ENCODE results near the gene ZMIZ2. TPM values are rescaled to one million over a fixed set of nuclear protein-coding genes. Genes with fewer than 3 reads are reported as not detected.
"Not testable (repeated sequence)": the region's sequence is repeated elsewhere in the genome, so short reads cannot be mapped to it uniquely, and the experiment has no call there.

ZMIZ2 gene
- 10 to 100 TPM; 13.5 to 26.3 (median 15.3) TPM for total RNA-seq

GRCh38 chr7:44748045-44748947 lies at the start of gene ZMIZ2:
Gene ZMIZ2, plus strand, starts transcription at chr7:44748847. Its CDS starts 7,403 bp downstream, at chr7:44756250.
- ATAC-seq (ENCODE audit: low FRiP score) (peak; percentile 98), DNase-seq (ENCODE audit: low spot score) (peak; percentile 84)
- no peak for TF ChIP-seq CTCF (IDR thresholded peaks at IDR 0.05)

DNA sequence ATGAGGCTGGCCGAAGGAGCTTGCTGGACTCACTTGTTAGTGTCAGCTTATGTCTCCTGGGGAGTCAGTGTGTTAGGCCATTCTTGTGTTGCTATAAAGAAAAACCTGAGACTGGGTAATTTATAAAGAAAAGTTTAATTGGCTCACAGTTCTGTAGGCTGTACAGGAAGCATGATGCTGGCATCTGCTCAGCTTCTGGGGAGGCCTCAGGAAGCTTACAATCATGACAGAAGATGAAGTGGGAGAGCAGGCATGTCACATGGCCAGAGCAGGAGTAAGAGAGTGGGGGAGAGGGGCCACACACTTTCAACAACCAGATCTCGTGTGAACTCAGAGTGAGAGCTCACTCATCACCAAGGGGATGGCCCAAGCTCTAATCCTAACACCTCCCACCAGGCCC lies 49.0 kb upstream of the ZMIZ2 start:
- not testable (repeated sequence) for ATAC-seq (ENCODE audit: low FRiP score); DNase-seq (ENCODE audit: low spot score)

DNA sequence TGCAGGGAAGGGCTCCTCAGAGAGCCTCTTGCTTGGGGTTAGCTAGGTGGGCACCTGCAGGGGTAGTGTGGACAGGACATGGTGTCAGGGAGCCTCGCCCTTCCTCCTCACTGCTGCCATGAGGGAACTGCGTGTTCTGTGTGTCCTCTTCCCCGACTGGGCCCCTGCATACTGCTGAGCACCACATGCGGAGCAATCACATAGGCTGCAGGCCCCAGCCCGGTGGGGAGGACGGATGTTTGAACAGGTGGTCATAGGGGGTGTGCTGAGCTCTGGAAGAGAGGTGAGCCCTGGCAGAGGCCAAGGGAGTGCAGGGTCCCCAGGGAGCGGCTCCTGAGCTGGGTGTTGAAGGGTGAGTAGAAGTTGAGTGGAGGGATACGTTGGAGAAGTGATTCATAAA lies 48.3 kb upstream of the ZMIZ2 start:
- no peak for TF ChIP-seq CTCF (IDR thresholded peaks at IDR 0.05)
- DNase-seq (ENCODE audit: low spot score): no peak
- no peak for ATAC-seq (ENCODE audit: low FRiP score)

DNA sequence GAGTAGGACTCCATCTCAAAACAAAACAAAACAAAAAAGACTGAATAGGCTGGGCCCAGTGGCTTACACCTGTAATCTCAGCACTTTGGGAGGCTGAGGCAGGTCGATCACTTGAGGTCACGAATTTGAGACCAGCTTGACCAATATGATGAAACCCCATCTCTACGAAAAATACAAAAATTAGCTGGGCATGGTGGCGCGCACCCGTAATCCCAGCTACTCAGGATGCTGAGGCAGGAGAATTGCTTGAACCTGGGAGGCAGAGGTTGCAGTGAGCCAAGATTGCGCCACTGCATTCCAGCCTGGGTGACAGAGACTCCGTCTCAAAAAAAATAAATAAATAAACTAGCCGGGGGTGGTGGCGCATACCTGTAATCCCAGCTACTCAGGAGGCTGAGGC lies 45.3 kb upstream of the ZMIZ2 start:
- DNase-seq (ENCODE audit: low spot score): not testable (repeated sequence)

GRCh38 chr7:44703921-44704320 lies 44.7 kb upstream of the ZMIZ2 start:
- no peak for TF ChIP-seq CTCF (IDR thresholded peaks at IDR 0.05)
- no peak for DNase-seq (ENCODE audit: low spot score)
- ATAC-seq (ENCODE audit: low FRiP score): no peak

More for the DNA sequence above, 45.3 kb upstream of the ZMIZ2 start:
- ATAC-seq (ENCODE audit: low FRiP score): not testable (repeated sequence)

- DNase-seq (ENCODE audit: low spot score) (no peak), ATAC-seq (ENCODE audit: low FRiP score) (no peak)
- no peak for TF ChIP-seq CTCF (IDR thresholded peaks at IDR 0.05)
Measured at GRCh38 chr7:44705434-44705833, 43.2 kb upstream of the ZMIZ2 start.

GRCh38 chr7:44706788-44707557 lies 41.7 kb upstream of the ZMIZ2 start:
- DNase-seq (ENCODE audit: low spot score) (no peak), ATAC-seq (ENCODE audit: low FRiP score) (no peak)
- TF ChIP-seq CTCF (IDR thresholded peaks at IDR 0.05): no peak

All from omental fat pad (tissue), 4 donors.